Measurements from ENCODE around the gene CREB5.
"Not testable (repeated sequence)": the region's sequence is repeated elsewhere in the genome, so short reads cannot be mapped to it uniquely, and the experiment has no call there.

CREB5 gene

DNA sequence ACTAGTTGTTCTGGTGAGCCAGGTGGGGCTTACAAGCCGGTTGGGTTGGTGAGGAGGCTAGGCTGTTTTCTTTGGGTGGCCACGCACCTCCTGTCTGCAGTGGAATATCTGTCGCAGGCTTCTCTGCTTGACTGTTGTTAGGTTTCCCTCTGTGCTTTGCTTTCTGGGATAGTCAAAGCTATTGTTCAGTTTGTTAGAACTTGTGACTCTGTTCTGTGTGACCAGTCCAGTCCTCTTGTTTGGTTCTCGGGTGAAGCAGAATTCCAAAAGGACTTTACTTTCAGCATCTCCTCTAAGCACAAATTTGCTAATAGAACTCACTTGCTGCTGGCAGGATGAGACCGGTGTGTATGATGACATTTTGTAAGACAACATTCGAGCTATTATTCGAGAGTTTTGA lies 105.3 kb downstream of the CREB5 start:
- DNase-seq = no peak

DNA sequence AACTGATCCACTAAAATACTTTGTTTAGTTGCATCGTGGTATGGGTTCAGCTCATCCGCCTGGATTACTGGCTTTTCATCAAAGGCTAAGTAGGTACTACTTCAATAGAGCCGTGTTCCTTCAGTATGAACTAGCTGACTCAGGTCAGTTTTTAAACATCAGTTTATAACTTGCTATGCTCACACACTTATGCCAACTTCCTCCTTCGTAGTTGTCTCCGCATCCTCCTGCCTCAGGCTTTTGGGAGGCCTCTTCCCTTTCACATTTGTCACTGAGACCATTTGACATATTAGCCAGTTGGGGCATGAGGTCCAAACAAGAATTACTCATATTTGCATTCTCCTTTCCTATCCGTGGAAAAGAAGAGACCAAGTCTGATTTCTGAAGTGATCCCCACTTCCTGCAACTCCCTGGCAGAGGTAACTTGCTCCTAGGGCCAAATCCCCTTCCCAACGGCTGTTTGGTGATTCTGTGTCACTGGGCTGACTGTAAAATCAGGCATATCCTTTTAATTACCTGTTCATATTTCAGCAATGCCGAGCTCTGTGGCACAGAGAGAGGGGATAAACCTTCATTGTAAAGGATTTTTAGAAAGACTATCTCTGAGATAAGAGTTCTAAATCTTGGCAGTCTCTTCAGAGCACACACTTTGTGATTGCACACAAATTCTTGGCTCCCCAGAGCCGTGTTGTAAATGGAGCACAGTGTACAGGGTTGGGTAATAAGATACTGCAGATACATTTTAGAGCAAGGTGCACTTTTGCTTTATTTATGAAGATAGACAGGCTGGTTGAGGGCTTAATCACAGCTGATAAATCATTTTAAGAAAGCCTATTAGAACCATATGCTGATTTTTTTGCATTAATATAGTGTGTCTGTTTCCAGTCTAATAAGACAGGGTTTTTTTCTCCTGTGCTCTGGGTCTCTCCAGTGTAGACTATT lies 108.0 kb downstream of the CREB5 start:
- no peak for DNase-seq

DNA sequence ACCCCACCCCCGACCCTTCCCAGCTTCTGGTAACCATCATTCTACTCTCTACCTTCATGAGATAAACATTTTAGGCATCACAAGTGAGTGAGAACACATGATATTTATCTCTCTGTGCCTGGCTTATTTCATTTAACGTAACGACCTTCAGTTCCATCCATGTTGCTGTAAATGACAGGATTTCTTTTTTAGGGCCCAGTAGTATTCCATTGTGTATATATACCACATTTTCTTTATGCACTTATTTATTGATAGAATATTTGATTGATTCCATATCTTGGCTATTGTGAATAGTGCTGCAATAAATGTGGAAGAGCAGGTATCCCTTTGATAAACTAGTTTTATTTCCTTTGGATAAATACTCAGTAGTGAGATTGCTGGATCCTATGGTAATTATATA lies 112.7 kb downstream of the CREB5 start:
- DNase-seq = no peak

DNA sequence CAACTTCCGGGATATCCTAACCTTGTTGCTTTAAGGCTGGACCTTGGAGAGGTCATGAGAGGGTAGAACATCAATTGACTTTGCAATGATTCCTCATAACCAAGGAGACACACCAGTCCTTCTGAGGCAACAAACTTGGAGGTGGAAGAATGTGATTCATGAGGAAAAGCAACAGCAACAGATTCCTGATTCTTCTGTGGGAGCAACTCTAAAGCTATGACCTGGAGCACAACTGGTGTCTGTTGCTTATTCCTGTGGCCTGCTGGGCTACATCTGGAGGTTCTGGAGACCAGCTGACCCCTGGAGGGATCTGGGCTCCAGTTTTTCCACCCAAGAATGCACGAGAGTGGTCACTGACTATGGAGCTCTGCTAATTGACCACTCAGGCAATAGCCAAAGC lies 116.6 kb downstream of the CREB5 start:
- DNase-seq = no peak

DNA sequence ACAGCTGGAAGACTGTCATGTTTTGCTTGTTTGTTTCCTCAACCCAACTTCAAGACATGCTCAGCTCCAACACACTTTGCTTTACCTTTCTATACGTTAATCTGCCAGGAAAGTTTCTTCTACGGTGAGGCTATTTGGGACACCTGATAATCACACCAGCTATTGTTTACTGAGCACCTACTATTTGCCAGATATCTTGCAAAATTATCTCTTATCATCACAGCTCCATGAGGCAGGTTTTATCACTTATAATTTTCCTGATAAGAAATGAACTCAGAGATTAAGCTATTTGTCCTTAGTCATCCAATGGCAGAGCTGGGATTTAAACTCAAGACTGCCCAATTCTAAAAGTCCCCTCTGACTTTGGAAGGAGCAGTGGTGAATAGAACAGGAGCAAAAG lies 117.4 kb downstream of the CREB5 start:
- no peak for DNase-seq

DNA sequence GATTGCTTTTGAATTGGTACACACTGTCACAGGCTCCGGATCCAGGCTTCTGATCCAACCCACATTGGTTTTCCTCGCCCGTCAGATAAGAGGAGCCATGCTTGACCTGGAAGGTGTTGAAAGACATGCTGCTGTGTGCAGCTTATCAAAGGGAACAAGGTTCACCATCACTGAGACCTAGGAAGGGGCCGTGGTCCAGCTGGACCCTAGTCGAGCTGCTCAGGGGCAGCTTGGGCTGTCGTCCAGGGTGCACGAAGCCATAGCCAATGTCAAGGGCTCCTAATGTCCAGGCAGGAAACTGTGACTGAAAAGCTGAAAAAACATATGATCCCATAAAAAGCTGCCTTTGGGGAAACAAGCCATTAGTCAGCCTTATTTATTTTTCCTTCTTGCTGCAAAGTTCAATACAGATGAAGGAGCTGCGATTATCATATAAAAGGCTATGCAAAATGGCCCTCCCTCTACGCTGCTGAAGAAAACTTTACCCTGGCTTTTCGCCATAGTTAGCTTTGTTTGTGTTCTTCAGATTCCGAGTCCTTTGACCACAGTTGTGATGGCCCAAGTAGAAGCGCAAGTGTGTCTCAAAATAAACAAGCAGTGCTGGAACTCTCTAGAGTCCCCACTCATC lies 118.0 kb downstream of the CREB5 start:
- DNase-seq = no peak

DNA sequence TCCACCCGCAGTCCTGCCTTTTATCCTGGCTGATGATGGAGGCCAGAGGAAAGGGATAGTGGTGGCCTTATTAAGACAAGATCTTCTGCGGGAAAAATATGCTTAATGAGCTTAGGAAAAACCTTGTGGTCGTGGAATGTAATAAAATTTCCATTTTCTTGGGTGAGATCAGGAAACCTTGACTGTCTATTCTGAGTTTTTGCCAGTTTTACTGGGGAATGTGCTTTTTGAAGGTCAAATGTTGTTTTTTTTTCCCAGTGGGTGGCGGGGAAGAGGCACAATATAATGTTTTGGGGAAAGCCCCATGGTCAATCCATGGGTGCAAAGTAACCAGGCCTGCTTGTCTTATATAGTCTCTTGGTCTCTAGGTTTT lies 118.5 kb downstream of the CREB5 start:
- no peak for DNase-seq

DNA sequence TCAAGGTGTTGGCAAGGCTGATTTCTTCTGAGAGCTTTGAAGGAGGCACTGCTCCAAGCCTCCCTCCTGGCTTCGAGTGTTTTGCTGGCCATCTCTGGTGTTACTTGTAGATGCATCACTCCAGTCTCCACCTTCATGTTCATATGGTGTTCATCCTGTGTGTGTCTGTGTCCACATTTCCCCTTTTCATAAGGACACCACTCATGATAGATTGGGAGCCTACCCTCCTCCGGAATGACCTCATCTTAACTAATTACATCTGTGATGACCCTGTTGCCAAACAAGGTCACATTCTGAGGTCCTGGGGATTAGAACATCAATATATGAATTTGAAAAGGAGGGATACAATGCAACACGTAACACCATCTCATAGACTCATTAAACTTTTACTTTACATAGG lies 119.0 kb downstream of the CREB5 start:
- no peak for DNase-seq

DNA sequence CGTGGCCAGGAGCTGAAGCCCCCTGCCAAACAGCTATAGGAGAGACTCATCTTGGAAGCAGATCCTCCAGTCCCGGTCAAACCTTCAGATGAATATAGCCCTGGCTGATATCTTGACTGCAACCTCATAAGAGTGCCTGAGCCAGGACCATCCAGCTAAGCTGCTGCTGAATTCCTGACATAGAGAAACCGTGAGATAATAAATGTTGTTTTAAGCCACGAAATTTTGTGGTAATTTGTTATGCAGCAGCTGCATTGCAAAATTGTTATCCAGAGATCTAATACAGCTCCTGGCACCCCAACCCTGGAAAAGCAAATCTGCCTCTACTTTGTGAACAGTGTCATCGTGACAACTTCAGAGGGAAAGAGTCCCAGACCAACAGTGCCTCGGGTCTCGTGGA lies 119.9 kb downstream of the CREB5 start:
- no peak for DNase-seq

DNA sequence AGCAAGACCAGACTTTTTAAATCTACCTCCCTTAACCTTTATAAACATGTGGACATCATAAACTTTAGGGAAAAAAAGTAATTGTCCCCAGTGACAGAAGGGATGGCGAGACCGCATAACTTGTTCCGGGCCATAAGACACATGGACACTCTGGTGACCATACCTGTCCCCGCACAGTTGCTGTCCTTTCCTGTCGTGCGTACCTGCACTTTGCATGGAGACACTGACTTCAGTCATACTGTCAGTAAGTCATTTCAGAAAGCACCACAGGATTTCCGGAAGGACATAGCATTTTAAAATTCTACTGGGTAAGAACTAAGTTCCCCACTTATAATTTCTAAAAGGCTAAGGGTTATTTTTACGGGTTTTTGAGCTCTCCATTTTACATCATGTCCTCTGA lies 120.9 kb downstream of the CREB5 start:
- no peak for DNase-seq

DNA sequence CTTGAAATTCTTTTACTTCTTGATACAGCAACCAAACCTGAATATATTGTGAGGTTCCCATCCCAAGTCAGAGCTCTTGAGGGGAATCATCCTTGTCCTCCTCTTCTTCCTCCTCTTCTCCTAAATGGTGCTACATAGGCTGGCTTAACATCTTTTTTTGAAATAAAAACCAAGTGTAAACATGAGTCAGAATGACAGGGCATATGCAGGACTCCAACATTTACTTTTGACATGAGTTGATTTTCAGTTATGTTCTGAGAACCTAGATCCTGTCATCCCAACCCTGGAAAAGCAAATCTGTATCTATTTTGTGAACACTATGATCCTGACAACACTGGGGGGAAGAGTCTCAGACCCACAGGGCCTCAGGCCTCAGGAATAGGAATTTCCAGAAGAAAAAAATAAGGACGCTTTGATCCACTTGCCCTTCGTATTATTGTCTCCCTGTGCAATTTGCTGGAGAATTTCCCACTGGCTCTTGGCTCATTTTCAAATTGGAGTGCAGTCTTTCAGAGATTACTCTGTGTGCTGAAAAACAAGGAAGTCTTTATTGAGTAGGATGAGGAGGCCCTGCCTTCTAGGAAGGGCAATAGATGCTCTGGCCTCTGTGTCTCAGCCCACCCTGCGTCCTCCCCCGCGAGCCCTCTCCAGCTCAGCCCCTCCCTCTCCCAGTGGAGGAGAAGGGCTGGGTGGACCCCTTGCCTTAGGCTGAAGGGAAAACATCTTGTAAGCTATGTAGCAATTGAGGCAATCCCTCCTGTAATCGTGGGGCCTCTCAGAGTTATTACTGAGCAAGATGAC lies 121.6 kb downstream of the CREB5 start:
- DNase-seq = no peak

DNA sequence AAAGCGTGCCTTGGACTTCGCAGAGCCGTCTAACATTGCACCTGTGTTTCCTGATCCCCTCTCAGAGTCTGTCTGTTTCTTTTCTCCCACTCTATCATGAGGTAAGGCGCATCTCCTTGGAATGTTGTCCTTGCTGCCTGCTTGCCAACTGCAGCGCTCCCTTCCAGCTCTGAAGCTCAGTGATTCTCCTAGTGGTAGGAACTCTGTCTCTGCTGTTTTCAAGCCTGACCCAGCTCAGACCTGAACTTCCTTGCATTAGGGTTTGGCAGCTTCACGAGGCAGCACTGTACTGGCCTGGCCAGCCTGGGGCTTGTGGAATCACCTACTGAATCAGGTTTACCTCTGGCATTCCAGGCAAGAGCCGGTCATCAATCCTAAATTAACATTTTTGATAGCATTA lies 123.9 kb downstream of the CREB5 start:
- no peak for DNase-seq

DNA sequence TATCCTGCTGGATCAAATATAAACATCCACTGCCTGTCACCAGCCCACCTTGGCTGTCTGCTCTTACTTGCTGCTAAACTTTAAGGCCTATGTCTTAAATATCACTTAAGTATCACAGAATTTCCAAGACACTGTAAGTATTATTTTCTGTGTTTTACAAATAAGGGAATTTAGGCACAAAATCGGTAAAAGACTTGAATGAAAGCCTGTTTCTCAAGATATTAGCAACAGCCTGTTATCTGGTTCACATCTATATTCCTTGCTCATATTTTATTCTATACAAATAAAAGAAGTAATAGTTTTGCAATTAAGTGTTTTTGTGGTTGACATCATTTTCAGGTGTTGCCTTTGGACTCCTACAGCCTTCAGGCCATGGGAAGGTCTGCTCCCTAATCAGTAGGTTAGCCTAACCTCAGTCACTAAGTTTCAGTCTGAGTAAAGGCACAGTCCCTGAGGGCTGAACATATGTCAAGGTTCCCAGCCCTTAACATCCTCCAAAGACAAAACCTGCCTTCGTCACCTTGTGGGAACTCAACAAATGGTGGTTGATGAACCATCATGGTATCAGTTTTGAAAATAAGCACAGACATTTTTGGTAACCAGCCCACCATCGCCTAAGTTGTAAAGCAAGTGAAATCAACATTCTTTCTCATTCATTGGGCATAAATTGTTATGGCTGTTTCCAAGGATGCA lies 127.1 kb downstream of the CREB5 start:
- DNase-seq = no peak

DNA sequence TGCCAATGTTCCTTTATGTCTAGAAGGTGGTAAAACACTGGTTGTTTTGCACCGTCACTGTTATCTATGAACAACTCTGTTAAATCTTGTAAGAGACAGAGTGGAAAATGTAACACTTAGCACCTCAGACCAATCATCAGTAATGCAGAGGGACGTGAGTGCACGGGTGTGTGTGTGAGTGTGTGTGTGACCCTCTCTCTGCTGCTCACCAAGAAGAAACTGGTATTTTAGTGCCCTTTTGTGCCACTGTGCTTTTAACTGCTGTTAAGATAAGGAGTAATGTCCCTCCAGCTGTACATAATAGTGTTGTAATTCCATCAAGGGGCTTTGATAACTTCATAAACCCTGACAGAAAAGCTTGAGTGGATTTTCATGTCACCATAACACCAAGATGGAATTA lies 130.1 kb downstream of the CREB5 start:
- no peak for DNase-seq

DNA sequence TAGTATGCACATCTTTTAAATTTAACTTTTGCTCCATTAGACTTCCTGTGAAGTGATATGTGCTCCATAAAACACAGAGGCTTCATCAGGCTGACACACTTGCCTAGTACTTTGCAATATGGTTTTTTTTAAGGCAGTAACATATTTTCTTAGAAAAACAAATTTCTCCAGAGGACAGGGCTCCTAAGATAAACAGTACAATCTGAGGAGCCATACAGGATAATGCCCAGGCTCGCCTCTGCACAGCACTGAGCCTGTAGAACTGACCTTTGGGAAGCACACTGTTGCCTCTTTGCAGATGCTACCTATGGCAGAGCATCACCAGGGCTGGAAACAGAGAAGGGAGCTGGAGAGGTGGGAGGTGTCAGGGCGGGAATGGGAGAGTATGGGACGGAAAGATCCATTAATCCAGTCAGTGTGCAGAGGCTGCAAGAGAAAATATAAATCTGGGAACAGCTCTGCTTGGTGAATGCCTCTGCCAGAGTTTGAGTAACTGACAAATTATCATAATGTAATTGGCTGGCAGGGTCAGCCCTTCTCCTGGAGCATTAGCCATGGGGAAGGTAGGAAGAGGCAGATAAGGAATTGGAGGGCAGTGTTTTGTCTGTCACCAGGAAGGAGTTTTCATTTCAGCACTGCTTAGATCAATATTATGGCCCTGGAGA lies 132.3 kb downstream of the CREB5 start:
- no peak for DNase-seq

DNA sequence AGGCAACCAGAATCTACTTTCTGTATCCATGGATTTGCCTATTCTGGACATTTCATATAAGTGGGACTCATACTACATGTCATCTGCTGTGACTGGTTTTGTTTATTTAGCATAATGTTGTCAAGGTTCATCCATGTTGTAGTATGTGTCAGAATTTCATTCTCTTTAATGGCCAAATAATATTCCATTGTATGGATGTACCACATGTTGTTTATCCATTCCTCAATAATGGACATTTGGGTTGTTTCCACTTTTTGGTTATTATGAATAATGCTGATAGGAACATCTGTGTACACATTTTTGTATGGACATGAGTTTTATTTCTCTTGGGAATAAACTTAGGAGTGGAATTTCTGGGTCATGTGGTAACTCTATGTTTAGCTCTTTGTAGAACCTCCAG lies 133.7 kb downstream of the CREB5 start:
- no peak for DNase-seq

DNA sequence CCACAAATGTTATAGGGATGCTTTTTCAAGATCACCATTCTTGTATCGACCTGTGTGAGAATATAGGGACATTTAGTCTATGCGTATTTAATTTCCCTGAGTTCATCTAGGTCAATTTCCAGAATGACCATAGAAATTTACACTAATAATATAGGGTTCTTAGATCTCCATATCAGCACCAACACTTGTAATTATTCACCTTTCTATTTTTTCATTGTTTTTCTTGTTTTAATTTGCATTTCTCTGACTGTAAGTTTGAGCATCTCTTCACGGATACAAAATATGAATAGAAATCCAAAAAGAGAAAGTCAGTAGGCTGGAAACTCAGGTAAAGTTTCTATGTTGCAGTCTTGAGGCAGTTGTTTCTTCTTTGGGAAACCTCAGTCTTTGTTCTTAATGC lies 134.8 kb downstream of the CREB5 start:
- DNase-seq = no peak

DNA sequence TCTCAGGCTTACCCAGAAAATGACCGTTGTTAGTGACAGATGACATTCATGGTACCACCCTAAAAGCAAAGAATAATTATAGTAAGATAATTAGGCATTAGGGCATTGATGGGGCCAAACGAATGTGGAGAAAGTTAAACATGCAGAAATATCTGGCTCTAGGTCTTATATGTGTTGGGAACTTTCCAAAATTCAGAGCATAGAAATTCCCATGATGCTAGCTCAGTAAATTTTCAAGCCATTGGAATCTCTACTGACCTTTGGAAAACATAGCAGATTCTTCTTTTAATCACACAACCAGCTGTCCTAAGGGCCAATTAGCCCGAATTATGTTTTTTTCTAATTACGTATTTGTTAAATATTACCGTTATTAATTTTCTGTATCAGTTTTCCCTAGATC lies 136.1 kb downstream of the CREB5 start:
- no peak for DNase-seq

DNA sequence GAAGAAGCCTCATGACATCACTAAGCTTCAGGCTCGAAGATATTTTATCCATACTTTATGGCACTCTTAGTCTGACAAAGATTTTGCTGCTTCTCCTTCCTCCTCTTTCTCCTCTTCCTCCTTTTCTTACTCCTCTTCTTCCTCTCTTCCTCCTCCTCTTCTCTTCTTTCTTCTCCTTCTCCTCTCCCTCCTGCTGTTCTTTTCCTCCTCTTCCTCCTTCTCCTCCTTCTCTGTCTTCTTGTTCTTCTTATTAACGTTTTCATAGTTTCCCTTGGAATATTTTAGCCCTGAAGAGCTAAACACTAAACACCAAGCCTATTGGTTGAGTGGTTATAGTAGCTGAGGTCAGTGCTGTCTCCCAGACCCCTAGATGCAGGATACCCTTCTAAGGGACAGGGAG lies 137.7 kb downstream of the CREB5 start:
- no peak for DNase-seq

DNA sequence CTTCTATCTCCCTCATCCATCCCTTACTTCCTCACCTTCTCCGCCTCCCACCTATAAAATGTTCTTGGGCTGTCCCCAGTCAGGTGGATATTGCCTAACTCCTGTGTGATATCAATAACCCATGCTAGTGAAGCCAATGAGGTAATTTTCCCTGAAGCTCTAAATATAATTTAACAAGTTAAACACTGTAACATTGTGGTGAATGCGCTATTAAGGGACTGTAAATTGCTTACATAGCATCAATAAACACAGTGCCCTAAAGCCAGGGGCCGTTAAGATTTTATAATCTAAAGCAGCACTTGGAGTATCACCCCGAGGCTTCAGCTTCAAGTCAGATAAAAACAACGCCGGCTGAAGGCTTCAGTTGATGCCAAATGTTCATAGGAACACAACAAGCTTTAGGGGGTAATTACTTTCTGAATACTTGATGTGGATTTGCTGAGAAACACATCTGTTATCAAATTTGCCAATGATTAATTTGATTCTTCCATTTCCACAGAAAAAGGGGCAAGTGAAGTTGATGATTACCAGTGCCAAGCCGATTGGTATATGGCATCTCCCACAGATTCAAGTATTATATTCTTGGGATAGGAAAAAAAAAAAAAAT lies 138.4 kb downstream of the CREB5 start:
- DNase-seq = no peak

DNA sequence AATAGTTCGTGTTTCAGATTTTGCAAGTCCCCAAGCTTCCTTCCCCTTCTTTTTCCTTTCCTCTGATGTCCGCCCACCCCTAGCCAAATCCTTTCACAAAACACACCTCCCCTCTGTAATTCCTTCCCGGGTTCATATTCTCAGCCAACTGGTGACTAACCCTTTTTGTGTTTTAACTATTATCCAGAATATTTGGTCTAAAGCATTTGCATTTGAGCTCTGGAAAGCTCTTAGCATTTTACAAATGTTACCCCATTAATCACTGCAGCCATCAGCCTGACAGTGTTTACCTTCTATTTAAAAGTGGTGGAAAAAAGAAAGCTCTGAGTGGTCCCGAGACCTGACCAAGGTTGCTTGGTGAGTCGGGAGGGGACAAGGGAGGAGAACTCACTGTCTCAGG lies 139.0 kb downstream of the CREB5 start:
- DNase-seq = no peak

DNA sequence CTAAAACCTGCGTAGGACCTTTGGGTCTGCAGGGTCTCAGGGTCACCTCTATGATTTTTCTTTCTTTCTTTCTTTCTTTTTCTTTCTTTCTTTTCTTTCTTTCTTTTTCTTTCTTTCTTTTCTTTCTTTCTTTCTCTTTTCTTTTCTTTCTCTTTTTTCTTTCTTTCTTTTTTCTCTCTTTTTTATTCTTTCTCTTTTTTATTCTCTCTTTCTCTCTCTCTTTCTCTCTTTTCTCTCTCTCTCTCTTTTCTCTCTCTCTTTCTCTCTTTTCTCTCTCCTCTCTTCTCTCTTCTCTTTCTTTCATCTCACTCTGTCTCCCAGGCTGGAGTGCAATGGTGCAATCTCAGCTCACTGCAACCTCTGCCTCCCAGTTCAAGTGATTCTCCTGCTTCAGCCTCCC lies 139.4 kb downstream of the CREB5 start:
- DNase-seq = not testable (repeated sequence)

Data from GDM1 (cell line).